Activated CD4-positive, alpha-beta T cell treated with anti-CD3 and anti-CD28 coated beads, Interleukin-2, amount 10 ng/mL, durations not matched to agents 7 days and 5 days (primary cell): ENCODE results near the gene MNS1. TPM values are rescaled to one million over a fixed set of nuclear protein-coding genes. Genes with fewer than 3 reads are reported as not detected.

ENCODE experiments used
- total RNA-seq, 2 experiments: library from RNA; stranded (reverse); gene quantifications; one replicate each; pipeline ENCODE4 v1.2.3, GENCODE V29; 2021

The MNS1 gene
- total RNA-seq, 2 experiments from 2014 or later: 0.23 to 0.79 TPM

Other genes with a start within 250 kb of the MNS1 start
- gene RFX7, start 221.3 kb downstream of the MNS1 start, total RNA-seq: 10 to 100 TPM; 33.8 to 42.5 TPM
- gene TEX9, start 99.7 kb downstream of the MNS1 start, total RNA-seq: 1 to 10 TPM in 1 of 2 experiments, under 1 TPM in 1; 0.71 to 1.1 TPM